ENCODE measurements around the gene BAHCC1.

- TF ChIP-seq EZH2 (IDR thresholded peaks at IDR 0.05; ENCODE audit: borderline replicate concordance, low read depth, low read length, poor library complexity, severe bottlenecking): no peak
- no peak for TF ChIP-seq CTCF (conservative IDR thresholded peaks at IDR 0.05; ENCODE audit: low read depth, low read length)
Observed at GRCh38 chr17:81442791-81443190, 47.5 kb downstream of the BAHCC1 start.
